ENCODE data around the gene OR51B4.
A peak's percentile ranks its signal among the peaks of the same experiment; 100 is the strongest.

The OR51B4 gene

DNA sequence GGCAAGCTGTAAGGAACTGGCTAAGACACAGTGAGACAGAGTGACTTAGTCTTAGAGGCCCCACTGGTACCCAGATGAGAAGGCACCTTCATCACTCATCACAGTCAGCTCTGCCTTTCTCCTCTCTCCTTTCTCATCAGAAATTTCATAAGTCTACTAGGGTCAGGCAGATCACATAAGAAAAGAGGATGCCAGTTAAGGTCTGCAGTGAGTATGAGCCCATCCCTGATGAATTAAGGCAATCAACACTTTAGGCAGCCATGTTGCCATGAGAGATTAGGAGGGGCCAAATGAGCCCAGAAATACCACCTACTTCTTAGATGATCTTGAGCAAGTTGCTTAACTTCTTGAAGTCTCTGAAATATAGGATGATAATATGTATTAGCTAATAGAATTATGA lies 20.1 kb downstream of the OR51B4 start:
- TF ChIP-seq, protein P1, sequence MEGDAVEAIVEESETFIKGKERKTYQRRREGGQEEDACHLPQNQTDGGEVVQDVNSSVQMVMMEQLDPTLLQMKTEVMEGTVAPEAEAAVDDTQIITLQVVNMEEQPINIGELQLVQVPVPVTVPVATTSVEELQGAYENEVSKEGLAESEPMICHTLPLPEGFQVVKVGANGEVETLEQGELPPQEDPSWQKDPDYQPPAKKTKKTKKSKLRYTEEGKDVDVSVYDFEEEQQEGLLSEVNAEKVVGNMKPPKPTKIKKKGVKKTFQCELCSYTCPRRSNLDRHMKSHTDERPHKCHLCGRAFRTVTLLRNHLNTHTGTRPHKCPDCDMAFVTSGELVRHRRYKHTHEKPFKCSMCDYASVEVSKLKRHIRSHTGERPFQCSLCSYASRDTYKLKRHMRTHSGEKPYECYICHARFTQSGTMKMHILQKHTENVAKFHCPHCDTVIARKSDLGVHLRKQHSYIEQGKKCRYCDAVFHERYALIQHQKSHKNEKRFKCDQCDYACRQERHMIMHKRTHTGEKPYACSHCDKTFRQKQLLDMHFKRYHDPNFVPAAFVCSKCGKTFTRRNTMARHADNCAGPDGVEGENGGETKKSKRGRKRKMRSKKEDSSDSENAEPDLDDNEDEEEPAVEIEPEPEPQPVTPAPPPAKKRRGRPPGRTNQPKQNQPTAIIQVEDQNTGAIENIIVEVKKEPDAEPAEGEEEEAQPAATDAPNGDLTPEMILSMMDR (IDR thresholded peaks at IDR 0.05; ENCODE audit: low read depth, low read length, missing control alignments), result no peak
- DNase-seq (ENCODE audit: low read depth), result no peak
- H3K4me3 ChIP-seq (ENCODE audit: low read depth, low read length), result no peak overlapping the region

DNA sequence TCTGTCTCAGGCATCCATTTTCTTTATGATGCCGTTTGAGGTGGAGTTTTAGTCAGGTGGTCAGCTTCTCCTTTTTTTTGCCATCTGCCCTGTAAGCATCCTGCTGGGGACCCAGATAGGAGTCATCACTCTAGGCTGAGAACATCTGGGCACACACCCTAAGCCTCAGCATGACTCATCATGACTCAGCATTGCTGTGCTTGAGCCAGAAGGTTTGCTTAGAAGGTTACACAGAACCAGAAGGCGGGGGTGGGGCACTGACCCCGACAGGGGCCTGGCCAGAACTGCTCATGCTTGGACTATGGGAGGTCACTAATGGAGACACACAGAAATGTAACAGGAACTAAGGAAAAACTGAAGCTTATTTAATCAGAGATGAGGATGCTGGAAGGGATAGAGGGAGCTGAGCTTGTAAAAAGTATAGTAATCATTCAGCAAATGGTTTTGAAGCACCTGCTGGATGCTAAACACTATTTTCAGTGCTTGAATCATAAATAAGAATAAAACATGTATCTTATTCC lies 21.1 kb downstream of the OR51B4 start:
- DNase-seq (ENCODE audit: low read depth), result peak; percentile 70
- TF ChIP-seq, protein P1 (IDR thresholded peaks at IDR 0.05; ENCODE audit: low read depth, low read length, missing control alignments), result no peak
- H3K4me3 ChIP-seq (ENCODE audit: low read depth, low read length), result no peak overlapping the region

DNA sequence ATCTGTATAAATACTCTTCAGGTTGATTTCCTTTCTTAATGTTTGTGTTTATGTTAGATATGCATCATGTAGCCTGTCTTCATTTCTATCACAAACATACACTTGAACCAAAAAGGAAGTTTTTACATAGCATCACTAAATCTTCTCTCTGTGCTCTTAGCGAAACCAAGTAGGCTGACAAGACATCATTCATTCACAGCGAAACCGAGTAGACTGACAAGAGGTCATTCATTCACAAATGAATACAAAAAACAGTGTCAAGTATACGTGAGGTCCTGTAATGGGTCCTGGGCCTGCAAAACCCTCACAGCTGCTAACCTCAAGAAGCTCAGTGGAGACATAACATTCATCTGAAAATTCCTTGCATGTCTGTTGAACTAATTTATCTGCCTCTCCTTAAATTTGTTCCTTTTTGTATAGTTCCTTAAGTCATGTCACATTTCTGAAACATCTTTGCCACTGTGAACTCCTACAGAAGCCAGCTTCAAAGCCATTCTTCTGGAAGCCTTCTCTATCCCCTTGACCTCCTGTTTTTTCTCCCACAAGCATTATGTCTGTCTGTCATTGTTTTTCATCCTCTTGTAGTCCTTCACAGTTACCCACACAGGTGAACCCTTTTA lies 22.2 kb downstream of the OR51B4 start:
- TF ChIP-seq, protein P1 (IDR thresholded peaks at IDR 0.05; ENCODE audit: low read depth, low read length, missing control alignments), result no peak
- no peak for DNase-seq (ENCODE audit: low read depth)
- no peak overlapping the region for H3K4me3 ChIP-seq (ENCODE audit: low read depth, low read length)

DNA sequence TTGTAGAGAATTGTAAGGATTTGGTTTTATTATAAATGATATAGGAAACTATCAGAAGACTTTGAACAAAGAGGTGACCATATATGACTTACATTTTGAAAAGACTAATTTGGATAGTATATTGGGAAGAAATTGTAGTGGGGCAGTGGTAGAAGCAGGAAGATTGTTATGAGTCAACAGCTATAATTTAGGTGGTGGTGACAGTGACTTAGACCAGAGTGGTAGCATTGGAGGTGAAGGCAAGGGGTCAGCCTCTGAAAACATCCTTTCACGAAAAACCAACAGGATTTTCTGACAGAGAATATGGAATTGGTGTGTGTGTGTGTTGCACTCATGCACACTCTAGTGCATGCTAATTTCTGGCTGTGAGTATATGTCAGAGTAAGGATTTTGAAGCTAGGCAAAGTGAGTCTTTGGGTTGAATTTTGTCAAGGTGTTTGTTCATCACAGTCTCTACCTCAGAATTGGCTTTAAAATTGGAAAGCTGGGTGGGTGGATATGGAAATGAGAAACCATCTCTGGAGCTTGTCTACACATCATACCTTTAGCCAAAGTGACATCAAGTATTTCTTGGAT lies 23.9 kb downstream of the OR51B4 start:
- no peak for DNase-seq (ENCODE audit: low read depth)
- TF ChIP-seq, protein P1 (IDR thresholded peaks at IDR 0.05; ENCODE audit: low read depth, low read length, missing control alignments), result no peak
- no peak overlapping the region for H3K4me3 ChIP-seq (ENCODE audit: low read depth, low read length)

DNA sequence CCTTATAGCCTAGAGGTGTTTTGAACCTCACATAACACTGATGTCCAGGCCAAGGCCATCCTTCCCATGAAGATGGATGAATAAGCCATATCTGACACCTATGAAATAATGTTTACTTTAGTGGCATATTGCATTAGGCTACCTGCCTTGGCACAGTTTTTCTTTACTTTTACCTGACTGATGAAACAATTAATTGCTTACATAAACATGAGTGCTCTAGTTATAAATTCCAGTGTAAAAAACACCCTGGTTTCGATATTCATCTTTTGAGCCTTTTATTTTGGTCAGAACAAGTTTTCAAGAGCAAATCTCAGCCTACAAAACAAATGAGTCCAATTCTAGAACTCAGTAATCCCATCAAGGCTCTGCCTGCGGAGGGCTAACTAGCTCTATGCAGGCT lies 25.0 kb downstream of the OR51B4 start:
- no peak for DNase-seq (ENCODE audit: low read depth)
- H3K4me3 ChIP-seq (ENCODE audit: low read depth, low read length), result no peak overlapping the region
- TF ChIP-seq, protein P1 (IDR thresholded peaks at IDR 0.05; ENCODE audit: low read depth, low read length, missing control alignments), result no peak

DNA sequence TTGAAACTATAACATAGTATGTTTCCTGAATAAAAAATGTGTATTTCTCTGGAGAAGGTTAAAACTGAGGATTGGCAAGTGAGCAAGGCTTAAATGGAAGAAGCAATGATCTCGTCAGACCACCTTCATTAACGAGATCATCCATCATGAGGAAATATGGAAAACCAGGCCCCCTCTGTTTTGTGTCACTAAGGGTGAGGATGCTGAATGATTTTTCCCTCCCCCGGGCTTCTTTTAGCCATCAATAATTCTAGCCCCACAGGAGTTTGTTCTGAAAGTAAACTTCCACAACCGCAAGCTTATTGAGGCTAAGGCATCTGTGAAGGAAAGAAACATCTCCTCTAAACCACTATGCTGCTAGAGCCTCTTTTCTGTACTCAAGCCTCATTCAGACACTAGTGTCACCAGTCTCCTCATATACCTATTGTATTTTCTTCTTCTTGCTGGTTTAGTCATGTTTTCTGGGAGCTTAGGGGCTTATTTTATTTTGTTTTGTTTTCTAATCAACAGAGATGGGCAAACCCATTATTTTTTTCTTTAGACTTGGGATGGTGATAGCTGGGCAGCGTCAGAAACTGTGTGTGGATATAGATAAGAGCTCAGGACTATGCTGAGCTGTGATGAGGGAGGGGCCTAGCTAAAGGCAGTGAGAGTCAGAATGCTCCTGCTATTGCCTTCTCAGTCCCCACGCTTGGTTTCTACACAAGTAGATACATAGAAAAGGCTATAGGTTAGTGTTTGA lies 26.2 kb downstream of the OR51B4 start:
- DNase-seq (ENCODE audit: low read depth), result no peak
- no peak overlapping the region for H3K4me3 ChIP-seq (ENCODE audit: low read depth, low read length)

More for the DNA sequence above, 26.2 kb downstream of the OR51B4 start:
- TF ChIP-seq, protein P1 (IDR thresholded peaks at IDR 0.05; ENCODE audit: low read depth, low read length, missing control alignments), result no peak

Data from GM12864 (cell line).